Left lung (tissue), 10 donors: Measurements from ENCODE around the gene ABI3BP. TPM values are rescaled to one million over a fixed set of nuclear protein-coding genes. Genes with fewer than 3 reads are reported as not detected.

Experiments used
- ATAC-seq: fragments of 200-7000 bp; cut with Tn5 transposase; one replicate; pipeline ENCODE4 v1.9.1; 2020; ENCODE audit warnings: moderate library complexity
- DNase-seq, 4 donors: peaks; one replicate each; pipeline ENCODE4 v3.0.0-alpha.2; 2013 to 2020
- H3K27ac ChIP-seq, 2 donors: fragments of 200-600 bp; sonication (generic) in 1 of 2; one replicate each; pipeline versions ENCODE4 v1.5.0 to v1.8.0; 2020 to 2021
- H3K27me3 ChIP-seq, 2 donors: fragments of 200-600 bp; sonication (generic) in 1 of 2; one replicate each; pipeline versions ENCODE4 v1.5.0 to v1.8.0; 2020 to 2021
- H3K36me3 ChIP-seq, 2 donors: fragments of 200-600 bp; sonication (generic) in 1 of 2; one replicate each; pipeline versions ENCODE4 v1.5.0 to v1.8.0; 2020 to 2021
- H3K4me1 ChIP-seq, 2 donors: fragments of 200-600 bp; one replicate each; pipeline ENCODE4 v1.8.0; 2021
- H3K4me3 ChIP-seq, 2 donors: fragments of 200-600 bp; sonication (generic) in 1 of 2; one replicate each; pipeline versions ENCODE4 v1.5.0 to v1.8.0; 2020 to 2021; ENCODE audit warnings: mild to moderate bottlenecking in 1 of 2
- H3K9me3 ChIP-seq, 2 donors: fragments of 200-600 bp; sonication (generic) in 1 of 2; one replicate each; pipeline versions ENCODE4 v1.5.0 to v1.8.0; 2020 to 2021
- CTCF ChIP-seq, 2 donors: fragments of 200-600 bp; sonication (generic) in 1 of 2; IDR thresholded peaks; one replicate each; pipeline versions ENCODE4 v1.5.0 to v1.8.0; 2021; ENCODE audit warnings: antibody characterized with exemption in 2 of 2
- intact Hi-C, 2 donors: fragments of 100-400 bp; cut with DNase I; formaldehyde crosslinking; loops; one replicate each; pipeline versions ENCODE4 v1.11.2 to v1.14.2; 2022
- polyA plus RNA-seq, 6 donors: library from polyadenylated mRNA; unstranded; fragments of 120-200 nt; gene quantifications; one replicate each; pipeline ENCODE4 v1.2.1, GENCODE V29; 2013; ENCODE audit not compliant: insufficient read length in 6 of 6
- total RNA-seq, 2 donors: library from RNA; stranded (reverse); fragmentation: NEBNext Ultra II Directional; extraction: Animal tissue kit (Norgen Biotek cat#: 25700); gene quantifications; one replicate each; pipeline ENCODE4 v1.2.1, GENCODE V29; 2021
- donor health status: DM: no; HTN: yes; CAD: no.
- donor health status: DM: no; HTN: no; CAD: no.

The ABI3BP gene
- total and polyA plus RNA-seq, 8 donors: 65.2 to 138 (median 85.3) TPM

- H3K27ac ChIP-seq: no peak overlapping the region
- DNase-seq (no peak), ATAC-seq (no peak)
- no peaks in the 10 kb centered on the region for H3K27me3 ChIP-seq
- H3K36me3 ChIP-seq: no peaks in the 10 kb centered on the region
- no peak overlapping the region for H3K4me3 ChIP-seq
- no peaks in the 10 kb centered on the region for H3K4me1 ChIP-seq
- intact Hi-C loops: no loop called here
- H3K9me3 ChIP-seq: no peaks in the 10 kb centered on the region
- no peak for TF ChIP-seq CTCF (IDR thresholded peaks at IDR 0.05)
Observed at GRCh38 chr3:100803711-100804110, 189.5 kb downstream of the ABI3BP start.

- DNase-seq: no peak
- Histone ChIP-seq H3K9me3 (no peaks in the 10 kb centered on the region), H3K36me3 (no peaks in the 10 kb centered on the region), H3K4me3 (no peak overlapping the region), H3K27me3 (no peaks in the 10 kb centered on the region), H3K4me1 (no peaks in the 10 kb centered on the region), H3K27ac (no peak overlapping the region)
- no peak for TF ChIP-seq CTCF (IDR thresholded peaks at IDR 0.05)
- intact Hi-C loops: no loop called here
- no peak for ATAC-seq
Observed at GRCh38 chr3:100802126-100802525, 191.1 kb downstream of the ABI3BP start.

- no peaks in the 10 kb centered on the region for H3K4me1 ChIP-seq
- TF ChIP-seq CTCF (IDR thresholded peaks at IDR 0.05): no peak
- H3K9me3 ChIP-seq: no peaks in the 10 kb centered on the region
- ATAC-seq: no peak
- DNase-seq: no peak
- no peak overlapping the region for H3K4me3 ChIP-seq
- H3K36me3 ChIP-seq: no peaks in the 10 kb centered on the region
- no peaks in the 10 kb centered on the region for H3K27me3 ChIP-seq
- no peak overlapping the region for H3K27ac ChIP-seq
- intact Hi-C loops: no loop called here
Observed at GRCh38 chr3:100798012-100798411, 195.2 kb downstream of the ABI3BP start.

GRCh38 chr3:100796556-100796955 is 196.7 kb downstream of the ABI3BP start:
- Histone ChIP-seq H3K9me3 (no peaks in the 10 kb centered on the region), H3K27ac (no peak overlapping the region), H3K4me3 (no peak overlapping the region), H3K4me1 (no peaks in the 10 kb centered on the region), H3K27me3 (no peaks in the 10 kb centered on the region), H3K36me3 (no peaks in the 10 kb centered on the region)
- DNase-seq (peak in 2 of 4 donors; percentile 10 to 24), ATAC-seq (peak; percentile 73)
- intact Hi-C loops: no loop called here
- TF ChIP-seq CTCF (IDR thresholded peaks at IDR 0.05): no peak

DNA sequence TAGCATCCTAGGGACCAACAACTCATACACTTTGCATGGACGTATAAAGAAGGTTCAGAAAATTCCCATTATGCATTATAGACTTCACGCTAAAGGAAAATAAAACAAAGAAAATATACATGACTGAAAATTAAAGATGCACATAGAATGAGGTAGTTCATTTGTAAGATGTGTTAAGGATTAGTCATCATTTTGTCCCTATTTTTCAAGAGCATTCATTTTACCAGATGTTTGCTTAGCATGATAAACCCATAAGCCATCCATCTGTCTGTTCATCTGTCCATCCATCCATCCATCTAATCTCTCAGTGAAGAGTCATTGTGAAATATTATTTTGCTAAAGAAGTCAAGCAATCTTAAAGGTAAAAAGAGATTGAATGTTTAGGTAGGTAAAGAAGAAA is 203.6 kb downstream of the ABI3BP start:
- H3K36me3 ChIP-seq: no peaks in the 10 kb centered on the region
- H3K4me3 ChIP-seq: no peak overlapping the region
- no peaks in the 10 kb centered on the region for H3K27me3 ChIP-seq
- H3K27ac ChIP-seq: no peak overlapping the region
- no peak for DNase-seq
- intact Hi-C loops: no loop called here
- peaks cover 0 to 13% of the 10 kb centered on the region in 2 donors for H3K9me3 ChIP-seq
- ATAC-seq: no peak
- H3K4me1 ChIP-seq: no peaks in the 10 kb centered on the region
- no peak for TF ChIP-seq CTCF (IDR thresholded peaks at IDR 0.05)
